Muscle of arm (tissue), 14 donors: ENCODE data around the gene AJAP1. TPM values are rescaled to one million over a fixed set of nuclear protein-coding genes. Genes with fewer than 3 reads are reported as not detected.
"Not testable (repeated sequence)": the region's sequence is repeated elsewhere in the genome, so short reads cannot be mapped to it uniquely, and the experiment has no call there.

ENCODE experiments used
- DNase-seq: peaks from one replicate; pipeline ENCODE4 v3.0.0-alpha.2; 2013
- long read RNA-seq, 11 donors: transcript quantifications; one replicate each; lab custom pipeline, GENCODE V29; 2026
- polyA plus RNA-seq, 12 donors: library from polyadenylated mRNA; unstranded; fragments of 120-200 nt; gene quantifications; one replicate each; pipeline ENCODE4 v1.2.1, GENCODE V29; 2013; ENCODE audit not compliant: insufficient read length in 12 of 12

AJAP1 gene
- polyA plus RNA-seq, result 1 to 10 TPM in 2 of 12 donors, under 1 TPM in 8, not detected in 2; 0.56 to 2.5 (median 0.69) TPM
- long read RNA-seq, donor 1, result 0 reads
- long read RNA-seq, donor 2, result 0 reads
- long read RNA-seq, donor 3, full-length matches to known transcripts, result 1 of 1 reads
- long read RNA-seq, donor 3, partial matches to known transcripts, result 0 of 1 reads
- long read RNA-seq, donor 3, other reads (novel, unspliced or antisense), result 0 of 1 reads
- long read RNA-seq, donor 4, result 0 reads
- long read RNA-seq, donor 5, result 0 reads
- long read RNA-seq, donor 6, result 0 reads
- long read RNA-seq, donor 7, full-length matches to known transcripts, result 1 of 1 reads
- long read RNA-seq, donor 7, partial matches to known transcripts, result 0 of 1 reads
- long read RNA-seq, donor 7, other reads (novel, unspliced or antisense), result 0 of 1 reads
- long read RNA-seq, donor 8, result 0 reads
- long read RNA-seq, donor 9, result 0 reads
- long read RNA-seq, donor 10, result 0 reads
- long read RNA-seq, donor 11, result 0 reads

DNA sequence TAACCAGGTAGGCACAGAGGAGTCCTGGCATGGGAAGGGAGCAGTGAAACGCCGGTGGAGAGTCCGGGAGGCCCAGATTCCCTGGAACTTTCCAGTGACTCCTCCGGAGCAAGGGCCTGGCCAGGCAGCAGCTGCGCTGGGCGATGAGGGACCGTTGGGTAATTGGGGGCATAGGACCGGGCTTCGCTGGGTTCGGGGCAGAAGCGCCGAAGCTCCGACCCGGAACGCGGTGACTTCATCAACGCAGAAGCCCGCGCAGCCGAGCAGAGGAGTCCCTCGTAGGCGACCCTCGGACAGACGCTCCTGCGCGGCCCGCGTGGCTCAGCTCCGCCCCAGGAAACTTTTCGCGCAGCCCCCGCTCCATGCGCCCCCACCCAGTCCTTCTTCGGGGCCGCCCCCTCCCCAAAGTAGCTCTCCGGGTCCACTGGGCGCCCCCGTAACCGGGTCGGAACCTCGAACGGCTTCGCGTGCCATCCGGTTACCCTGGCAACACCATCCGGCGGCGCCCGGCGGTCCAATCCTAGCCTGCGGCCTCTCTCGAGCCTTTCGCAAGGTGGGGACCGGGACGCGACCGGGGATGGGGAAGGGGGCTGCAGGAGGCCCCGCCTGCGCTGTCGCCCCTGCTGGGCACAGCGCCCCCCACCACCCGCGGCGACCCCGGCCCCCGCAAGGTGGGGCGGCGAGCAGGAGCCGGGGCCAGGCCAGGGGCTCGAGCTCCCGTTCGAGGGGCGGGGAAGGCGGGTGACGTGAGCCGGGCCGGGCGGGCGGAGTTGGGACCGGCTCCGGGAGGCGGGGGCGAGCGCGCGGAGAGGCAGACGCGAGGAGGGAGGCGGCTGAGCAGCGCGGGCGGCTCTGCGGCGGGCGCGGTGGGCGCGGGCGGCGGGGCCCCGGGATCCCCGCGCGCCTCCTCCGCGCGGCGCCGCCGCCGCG, at the start of gene AJAP1:
Gene AJAP1, plus strand, starts transcription at position 814 of the 930 bp plus-strand sequence. CDS start 817 bp downstream, outside the sequence.
- no peak for DNase-seq

DNA sequence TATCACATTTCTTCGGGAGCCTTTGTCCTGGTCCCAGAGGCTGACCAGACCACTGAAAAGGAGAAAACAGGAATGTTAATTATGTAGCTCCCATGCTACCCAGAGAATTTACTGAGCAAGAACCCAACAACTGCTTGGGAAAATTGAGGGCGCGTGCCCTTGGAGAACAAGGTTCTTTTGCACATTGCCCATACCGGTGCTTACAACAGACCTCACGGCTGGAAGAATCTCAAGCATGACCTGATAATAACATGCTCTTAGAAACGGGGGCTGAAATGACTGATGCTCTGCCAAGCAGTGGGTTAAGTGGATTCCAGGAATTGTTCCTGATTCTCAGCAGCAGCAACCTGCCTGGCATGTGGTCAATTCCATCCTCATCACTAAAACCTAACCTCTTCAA, 49.3 kb upstream of the AJAP1 start:
- no peak for DNase-seq

DNA sequence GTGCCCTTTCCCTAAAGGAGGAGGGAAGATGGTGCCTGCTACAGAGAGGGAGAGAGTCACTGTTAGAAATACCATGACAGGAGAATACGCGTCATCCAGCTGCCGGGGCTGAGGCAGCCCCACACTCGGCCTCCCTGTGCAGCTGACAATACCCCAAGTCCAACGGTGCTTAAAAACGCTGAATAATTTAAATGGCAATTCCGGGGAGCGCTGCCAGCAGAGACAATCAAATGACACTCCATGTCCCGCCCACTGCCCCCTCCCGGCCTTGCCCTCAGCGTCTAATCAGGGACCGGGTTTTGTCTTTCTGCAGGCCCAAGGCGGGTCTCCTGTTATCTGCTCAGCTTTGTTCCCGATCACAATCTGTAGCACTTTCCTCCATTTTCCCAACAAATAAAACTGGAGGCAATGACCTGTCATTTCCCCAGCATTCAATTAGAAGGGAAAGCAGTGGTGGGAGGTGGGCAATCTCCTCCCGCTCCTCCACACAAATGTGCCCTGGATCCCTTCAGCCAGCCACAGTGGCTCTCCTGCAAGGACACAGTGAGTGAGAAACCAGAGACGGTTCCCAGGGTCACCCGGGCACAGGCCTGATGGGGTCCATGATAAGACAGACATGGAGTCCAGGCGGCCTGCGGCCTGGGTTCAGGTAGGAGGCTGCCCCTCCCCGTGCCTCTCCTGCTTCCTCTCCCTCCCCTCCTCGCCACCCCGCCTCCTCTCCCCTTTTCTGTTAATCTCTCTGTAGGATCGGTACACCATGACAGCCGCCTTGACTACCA, 42.7 kb upstream of the AJAP1 start:
- DNase-seq, result no peak

DNA sequence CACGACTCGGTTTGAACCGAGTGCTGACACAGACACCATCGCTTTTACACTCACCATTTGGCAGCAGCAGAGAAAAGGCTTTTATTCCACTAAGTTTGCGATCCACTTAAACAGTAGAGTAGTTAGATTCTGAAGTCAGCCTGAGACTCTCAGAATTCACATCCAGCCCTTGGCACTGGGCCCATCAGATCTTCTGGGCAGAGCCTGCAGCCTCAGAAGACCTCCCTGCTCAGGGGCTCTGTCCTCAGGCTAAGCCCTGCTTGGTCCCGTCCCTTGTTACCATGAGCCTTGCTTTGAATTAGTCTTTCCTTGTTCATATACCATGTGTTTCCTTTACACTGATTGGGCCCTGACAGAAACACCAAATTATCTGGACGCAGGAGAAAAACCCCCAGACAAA, 41.4 kb upstream of the AJAP1 start:
- DNase-seq, result no peak

- DNase-seq, result no peak
Measured at GRCh38 chr1:4613606-4614370, 40.6 kb upstream of the AJAP1 start.

GRCh38 chr1:4614371-4615137, 39.9 kb upstream of the AJAP1 start:
- no peak for DNase-seq

- no peak for DNase-seq
Measured at GRCh38 chr1:4615138-4615470, 39.3 kb upstream of the AJAP1 start.

GRCh38 chr1:4615501-4615900, 38.9 kb upstream of the AJAP1 start:
- DNase-seq, result no peak

DNA sequence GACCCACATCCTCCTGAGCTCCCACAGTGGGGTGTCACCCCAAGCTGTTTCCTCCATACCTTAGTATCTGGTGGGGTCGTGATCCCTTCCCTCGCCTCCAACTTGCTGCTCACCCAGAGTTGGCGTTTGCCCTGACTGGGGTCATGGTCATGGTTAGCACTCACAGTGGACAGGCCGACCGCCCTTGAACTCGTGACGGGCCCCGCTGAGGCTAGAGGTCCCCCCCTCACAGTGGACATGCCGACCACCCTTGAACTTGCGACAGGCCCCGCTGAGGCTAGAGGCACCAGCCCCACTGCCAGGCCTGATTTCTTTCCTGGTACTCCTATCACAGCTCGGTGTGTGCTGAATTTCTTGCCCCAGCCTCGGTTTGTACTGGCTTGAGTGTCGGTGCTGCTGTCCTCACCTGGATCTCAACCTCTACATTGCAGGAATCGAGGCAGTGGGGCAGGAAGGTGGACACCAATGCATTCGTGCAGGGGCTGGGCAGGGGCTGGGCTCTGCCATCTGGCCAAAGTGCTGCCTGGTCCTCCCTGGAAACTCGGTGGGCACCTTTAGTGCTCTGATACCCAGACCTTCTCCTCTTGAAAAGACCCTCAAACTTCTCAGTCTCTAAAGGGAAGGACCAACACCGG, 37.5 kb upstream of the AJAP1 start:
- DNase-seq, result no peak

GRCh38 chr1:4617506-4617905, 36.9 kb upstream of the AJAP1 start:
- DNase-seq, result no peak

DNA sequence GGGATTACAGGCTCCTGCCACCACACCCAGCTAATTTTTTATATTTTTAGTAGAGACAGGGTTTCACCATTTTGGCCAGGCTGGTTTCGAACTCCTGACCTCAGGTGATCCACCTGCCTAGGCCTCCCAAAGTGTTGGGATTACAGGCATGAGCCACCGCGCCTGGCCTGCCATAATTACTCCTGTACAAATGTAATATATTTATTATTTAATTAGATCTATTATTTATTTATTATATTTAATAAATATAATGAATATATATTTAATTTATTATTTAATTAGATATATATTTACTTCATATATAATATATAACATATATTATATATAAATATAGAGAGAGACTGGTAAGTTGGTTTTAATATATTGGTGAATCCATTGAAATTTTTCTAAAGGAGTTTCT, 35.6 kb upstream of the AJAP1 start:
- DNase-seq, result not testable (repeated sequence)

- no peak for DNase-seq
Measured at GRCh38 chr1:4621646-4622045, 32.8 kb upstream of the AJAP1 start.

DNA sequence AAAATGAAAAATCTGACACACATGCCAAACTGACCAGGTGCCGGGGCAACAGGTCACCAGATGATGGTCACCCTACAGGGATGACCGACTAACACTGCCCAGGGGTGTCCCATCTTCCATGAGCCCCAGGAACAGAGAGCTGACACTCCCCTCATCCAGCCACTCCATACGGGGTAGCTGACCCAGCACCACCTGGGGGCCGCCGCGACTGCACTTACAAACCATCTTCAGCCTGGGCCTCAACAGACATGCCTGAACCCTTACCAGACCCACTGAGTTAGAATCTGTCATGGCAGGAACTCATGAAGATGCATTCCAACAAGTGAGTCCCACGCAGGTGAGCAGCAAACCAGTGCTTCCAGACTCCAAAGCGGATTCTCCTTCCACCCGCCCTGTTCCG, 31.6 kb upstream of the AJAP1 start:
- DNase-seq, result no peak

GRCh38 chr1:4624141-4624715, 30.2 kb upstream of the AJAP1 start:
- DNase-seq, result no peak

GRCh38 chr1:4624801-4625200, 29.6 kb upstream of the AJAP1 start:
- no peak for DNase-seq

- no peak for DNase-seq
Measured at GRCh38 chr1:4626061-4626460, 28.3 kb upstream of the AJAP1 start.

GRCh38 chr1:4626560-4627319, 27.7 kb upstream of the AJAP1 start:
- DNase-seq, result peak; percentile 3

DNA sequence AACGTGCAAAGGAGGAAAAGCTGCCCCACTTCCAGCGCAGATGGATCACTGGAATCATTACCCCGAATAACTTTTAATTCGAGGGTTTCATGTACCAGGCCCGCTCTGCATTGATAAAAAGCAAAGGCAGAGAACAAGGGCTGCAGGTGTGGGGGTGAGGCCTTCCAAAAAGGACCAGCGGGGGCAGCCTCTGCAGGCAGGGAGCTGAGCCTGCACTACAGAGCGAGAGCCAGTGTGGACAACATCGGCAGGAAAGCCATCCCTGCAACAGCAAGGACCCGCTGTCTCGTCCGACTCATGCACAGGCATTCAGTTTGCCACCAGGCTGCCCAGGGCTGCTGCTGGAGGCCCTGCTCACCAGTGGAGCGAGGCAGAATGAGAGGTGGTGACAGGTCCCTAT, 27.1 kb upstream of the AJAP1 start:
- DNase-seq, result no peak

DNA sequence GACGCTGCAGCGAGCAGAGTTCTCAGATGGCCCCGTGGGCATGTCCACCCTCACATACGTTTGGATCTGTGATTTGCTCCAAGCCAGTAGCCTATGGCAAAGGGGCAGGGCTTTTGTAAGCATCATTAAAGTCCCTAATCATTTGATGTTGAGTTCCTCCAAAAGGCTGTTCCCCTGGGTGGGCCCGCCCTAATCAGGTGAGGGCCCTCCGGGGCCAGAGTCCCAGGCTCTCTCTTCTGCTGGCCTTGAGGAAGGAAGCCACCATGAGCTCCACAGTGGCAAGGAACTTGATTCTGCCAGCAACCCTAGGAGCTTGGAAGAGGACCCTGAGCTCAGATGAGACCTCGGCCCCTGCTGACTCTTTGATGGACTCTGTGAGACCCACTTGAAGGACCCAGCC, 25.4 kb upstream of the AJAP1 start:
- no peak for DNase-seq
